ENCODE measurements around the gene DNAI4.
"Not testable (repeated sequence)": the region's sequence is repeated elsewhere in the genome, so short reads cannot be mapped to it uniquely, and the experiment has no call there.

DNAI4 gene

GRCh38 chr1:66929146-66929688 lies 4.6 kb upstream of the DNAI4 start:
- no peak for DNase-seq

- DNase-seq = no peak
Observed at GRCh38 chr1:66927528-66927927, 2.9 kb upstream of the DNAI4 start.

- DNase-seq = no peak
Observed at GRCh38 chr1:66925944-66926343, 1.3 kb upstream of the DNAI4 start.

- DNase-seq = no peak
Observed at GRCh38 chr1:66925558-66925910, 878 bp upstream of the DNAI4 start.

- DNase-seq = no peak
Observed at GRCh38 chr1:66920543-66920942, 4.1 kb downstream of the DNAI4 start.

GRCh38 chr1:66919828-66920227 lies 4.8 kb downstream of the DNAI4 start:
- no peak for DNase-seq

GRCh38 chr1:66919063-66919462 lies 5.6 kb downstream of the DNAI4 start:
- no peak for DNase-seq

GRCh38 chr1:66917476-66917875 lies 7.2 kb downstream of the DNAI4 start:
- no peak for DNase-seq

GRCh38 chr1:66916320-66916719 lies 8.3 kb downstream of the DNAI4 start:
- no peak for DNase-seq

- not testable (repeated sequence) for DNase-seq
Observed at GRCh38 chr1:66915203-66915602, 9.5 kb downstream of the DNAI4 start.

- DNase-seq = no peak
Observed at GRCh38 chr1:66893712-66894111, 30.9 kb downstream of the DNAI4 start.

- DNase-seq = no peak
Observed at GRCh38 chr1:66890621-66891020, 34.0 kb downstream of the DNAI4 start.

GRCh38 chr1:66889030-66889429 lies 35.6 kb downstream of the DNAI4 start:
- DNase-seq = no peak

- DNase-seq = no peak
Observed at GRCh38 chr1:66876664-66877063, 48.0 kb downstream of the DNAI4 start.

GRCh38 chr1:66873111-66873510 lies 51.5 kb downstream of the DNAI4 start:
- DNase-seq = no peak

- not testable (repeated sequence) for DNase-seq
Observed at GRCh38 chr1:66872024-66872423, 52.6 kb downstream of the DNAI4 start.

GRCh38 chr1:66867501-66867900 lies 57.2 kb downstream of the DNAI4 start:
- no peak for DNase-seq

GRCh38 chr1:66860529-66860928 lies 64.1 kb downstream of the DNAI4 start:
- no peak for DNase-seq

- DNase-seq = no peak
Observed at GRCh38 chr1:66853379-66853778, 71.3 kb downstream of the DNAI4 start.

GRCh38 chr1:66852870-66853269 lies 71.8 kb downstream of the DNAI4 start:
- no peak for DNase-seq

- DNase-seq = no peak
Observed at GRCh38 chr1:66850989-66851388, 73.7 kb downstream of the DNAI4 start.

GRCh38 chr1:66848193-66848592 lies 76.5 kb downstream of the DNAI4 start:
- no peak for DNase-seq

GRCh38 chr1:66840929-66841328 lies 83.7 kb downstream of the DNAI4 start:
- no peak for DNase-seq

- no peak for DNase-seq
Observed at GRCh38 chr1:66834926-66835325, 89.7 kb downstream of the DNAI4 start.

GRCh38 chr1:66833112-66833511 lies 91.5 kb downstream of the DNAI4 start:
- no peak for DNase-seq

All from GOT3 (cell line).